ENCODE data around the gene DCXR.

The DCXR gene

DNA sequence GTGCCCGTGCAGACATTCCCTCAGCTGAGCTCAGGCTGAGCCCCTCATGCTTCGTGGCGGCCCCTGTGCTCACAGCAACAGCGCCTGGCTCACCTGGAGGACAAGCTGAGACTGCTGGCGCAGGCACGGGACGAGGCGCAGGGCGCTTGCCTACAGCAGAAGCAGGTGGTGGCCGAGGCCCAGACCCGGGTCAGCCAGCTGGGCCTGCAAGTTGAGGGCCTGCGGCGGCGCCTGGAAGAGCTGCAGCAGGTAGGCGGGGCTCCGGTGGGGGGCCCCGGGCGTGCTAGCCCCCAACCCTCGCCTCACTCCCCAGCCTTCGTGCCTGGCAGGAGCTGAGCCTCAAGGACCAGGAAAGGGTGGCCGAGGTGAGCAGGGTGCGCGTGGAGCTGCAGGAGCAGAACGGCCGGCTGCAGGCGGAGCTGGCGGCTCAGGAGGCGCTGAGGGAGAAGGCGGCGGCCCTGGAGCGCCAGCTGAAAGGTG is 7.5 kb downstream of the DCXR start:
- DNase-seq = no peak
- Histone ChIP-seq H3K18ac (ENCODE audit: low read depth in 1 of 2, low read length in 2 of 2) (no peak overlapping the region), H3K36me3 (ENCODE audit: control insufficient read depth in 1 of 2, insufficient read depth in 2 of 2, low read depth in 1 of 2, low read length in 2 of 2) (peaks cover 0 to 62% of the 10 kb centered on the region in 2 experiments), H2BK12ac (ENCODE audit: low read length in 2 of 2) (no peak overlapping the region), H3K9ac (ENCODE audit: low read length) (no peak overlapping the region), H2BK5ac (ENCODE audit: low read depth, low read length, poor library complexity, severe bottlenecking) (no peak overlapping the region), H2AFZ (ENCODE audit: low read depth, low read length) (no peak overlapping the region), H2AK5ac (ENCODE audit: low read length, severe bottlenecking) (no peak overlapping the region), H3K4me1 (ENCODE audit: control insufficient read depth, insufficient read depth, low read depth, low read length) (peaks cover 17% of the 10 kb centered on the region), H3K23ac (ENCODE audit: low read length in 2 of 2) (no peak overlapping the region), H3K4ac (ENCODE audit: low read depth in 1 of 2, low read length in 2 of 2) (no peak overlapping the region), H2BK15ac (ENCODE audit: low read depth, poor library complexity, severe bottlenecking) (no peak overlapping the region), H3K27me3 (ENCODE audit: control insufficient read depth in 1 of 2, insufficient read depth in 1 of 2, low read length in 2 of 2) (peaks cover 0 to 12% of the 10 kb centered on the region in 2 experiments), H3K4me2 (ENCODE audit: low read length, poor library complexity, severe bottlenecking) (no peak overlapping the region), H3K14ac (ENCODE audit: low read length in 2 of 2) (no peak overlapping the region), H3K9me3 (ENCODE audit: control insufficient read depth, low read length) (no peaks in the 10 kb centered on the region), H3K79me1 (replicated peaks; ENCODE audit: low read length, poor library complexity, severe bottlenecking) (peaks cover 8% of the 10 kb centered on the region), H3K27ac (ENCODE audit: low read length, poor library complexity, severe bottlenecking) (no peak overlapping the region), H4K8ac (ENCODE audit: low read length) (peak overlapping the region; percentile 61), H2BK120ac (ENCODE audit: low read depth, low read length) (no peak overlapping the region), H3K4me3 (ENCODE audit: insufficient read depth in 1 of 2, low read depth in 1 of 2, low read length in 2 of 2) (peak overlapping the region in 1 of 2 experiments; percentile 8), H4K91ac (ENCODE audit: low read length) (no peak overlapping the region)
- WGBS = 62% methylated on average over 29 of the region's 31 CpGs

DNA sequence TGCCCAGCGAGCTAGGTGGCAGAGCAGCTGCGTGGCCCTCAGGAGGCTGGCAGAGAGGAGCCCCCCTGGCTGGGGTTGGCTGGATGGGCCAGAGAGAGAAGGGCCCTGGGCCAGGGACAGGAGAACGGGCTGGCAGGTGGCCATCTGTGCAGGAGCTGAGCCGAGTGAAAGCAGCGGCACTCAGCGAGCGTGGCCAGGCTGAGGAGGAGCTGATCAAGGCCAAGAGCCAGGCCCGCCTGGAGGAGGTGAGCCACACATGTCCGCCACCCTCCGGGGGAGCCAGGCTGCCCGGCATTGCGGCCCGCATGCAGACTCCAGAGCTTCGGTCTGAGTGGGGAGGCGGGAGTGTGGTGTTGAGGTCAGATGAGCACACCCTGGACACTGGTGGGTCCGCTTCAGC is 8.1 kb downstream of the DCXR start:
- no peak overlapping the region for H3K14ac ChIP-seq (ENCODE audit: low read length in 2 of 2)
- peak overlapping the region; percentile 19 for H4K8ac ChIP-seq (ENCODE audit: low read length)
- H3K27ac ChIP-seq (ENCODE audit: low read length, poor library complexity, severe bottlenecking) = no peak overlapping the region
- no peak overlapping the region for H2AFZ ChIP-seq (ENCODE audit: low read depth, low read length)
- no peak overlapping the region for H3K4me3 ChIP-seq (ENCODE audit: insufficient read depth in 1 of 2, low read depth in 1 of 2, low read length in 2 of 2)
- H3K36me3 ChIP-seq (ENCODE audit: control insufficient read depth in 1 of 2, insufficient read depth in 2 of 2, low read depth in 1 of 2, low read length in 2 of 2) = peaks cover 0 to 61% of the 10 kb centered on the region in 2 experiments
- no peak overlapping the region for H2BK12ac ChIP-seq (ENCODE audit: low read length in 2 of 2)
- WGBS = 98% methylated on average over 16 of the region's 16 CpGs
- no peak overlapping the region for H3K9ac ChIP-seq (ENCODE audit: low read length)
- H2BK120ac ChIP-seq (ENCODE audit: low read depth, low read length) = no peak overlapping the region
- no peak overlapping the region for H3K4ac ChIP-seq (ENCODE audit: low read depth in 1 of 2, low read length in 2 of 2)
- H3K27me3 ChIP-seq (ENCODE audit: control insufficient read depth in 1 of 2, insufficient read depth in 1 of 2, low read length in 2 of 2) = peaks cover 0 to 12% of the 10 kb centered on the region in 2 experiments
- no peak overlapping the region for H3K18ac ChIP-seq (ENCODE audit: low read depth in 1 of 2, low read length in 2 of 2)
- no peak overlapping the region for H4K91ac ChIP-seq (ENCODE audit: low read length)
- no peak overlapping the region for H3K4me2 ChIP-seq (ENCODE audit: low read length, poor library complexity, severe bottlenecking)
- peaks cover 14% of the 10 kb centered on the region for H3K79me1 ChIP-seq (replicated peaks; ENCODE audit: low read length, poor library complexity, severe bottlenecking)
- H3K9me3 ChIP-seq (ENCODE audit: control insufficient read depth, low read length) = no peaks in the 10 kb centered on the region
- H2BK15ac ChIP-seq (ENCODE audit: low read depth, poor library complexity, severe bottlenecking) = no peak overlapping the region
- H2AK5ac ChIP-seq (ENCODE audit: low read length, severe bottlenecking) = no peak overlapping the region
- no peak overlapping the region for H2BK5ac ChIP-seq (ENCODE audit: low read depth, low read length, poor library complexity, severe bottlenecking)
- H3K23ac ChIP-seq (ENCODE audit: low read length in 2 of 2) = no peak overlapping the region
- DNase-seq = no peak
- H3K4me1 ChIP-seq (ENCODE audit: control insufficient read depth, insufficient read depth, low read depth, low read length) = peaks cover 19% of the 10 kb centered on the region

DNA sequence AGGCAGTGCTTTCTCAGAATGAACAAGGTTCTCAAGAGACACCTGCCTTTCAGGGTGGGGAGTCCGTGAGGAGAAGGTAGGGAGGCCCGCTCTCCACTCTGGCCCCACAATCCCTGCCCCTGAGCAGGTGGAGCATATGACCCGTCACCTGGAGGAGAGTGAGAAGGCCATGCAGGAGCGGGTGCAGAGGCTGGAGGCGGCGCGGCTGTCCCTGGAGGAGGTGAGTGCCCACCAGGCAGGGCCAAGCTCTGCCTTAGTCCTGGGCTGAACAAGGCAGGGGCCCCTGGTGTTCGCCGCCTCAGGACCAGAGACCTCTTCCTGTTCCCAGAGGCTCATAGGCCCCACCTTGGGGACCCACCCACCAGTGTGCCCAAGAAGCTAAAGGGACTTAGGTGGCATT is 8.5 kb downstream of the DCXR start:
- peaks cover 0 to 12% of the 10 kb centered on the region in 2 experiments for H3K27me3 ChIP-seq (ENCODE audit: control insufficient read depth in 1 of 2, insufficient read depth in 1 of 2, low read length in 2 of 2)
- H3K4me1 ChIP-seq (ENCODE audit: control insufficient read depth, insufficient read depth, low read depth, low read length) = peaks cover 22% of the 10 kb centered on the region
- H2BK15ac ChIP-seq (ENCODE audit: low read depth, poor library complexity, severe bottlenecking) = no peak overlapping the region
- H3K27ac ChIP-seq (ENCODE audit: low read length, poor library complexity, severe bottlenecking) = no peak overlapping the region
- H3K18ac ChIP-seq (ENCODE audit: low read depth in 1 of 2, low read length in 2 of 2) = no peak overlapping the region
- no peak overlapping the region for H2AFZ ChIP-seq (ENCODE audit: low read depth, low read length)
- H2BK12ac ChIP-seq (ENCODE audit: low read length in 2 of 2) = no peak overlapping the region
- no peak overlapping the region for H4K91ac ChIP-seq (ENCODE audit: low read length)
- no peak overlapping the region for H2BK5ac ChIP-seq (ENCODE audit: low read depth, low read length, poor library complexity, severe bottlenecking)
- no peak overlapping the region for H2AK5ac ChIP-seq (ENCODE audit: low read length, severe bottlenecking)
- DNase-seq = no peak
- H3K4me2 ChIP-seq (ENCODE audit: low read length, poor library complexity, severe bottlenecking) = no peak overlapping the region
- no peak overlapping the region for H3K4ac ChIP-seq (ENCODE audit: low read depth in 1 of 2, low read length in 2 of 2)
- no peak overlapping the region for H2BK120ac ChIP-seq (ENCODE audit: low read depth, low read length)
- H3K79me1 ChIP-seq (replicated peaks; ENCODE audit: low read length, poor library complexity, severe bottlenecking) = peaks cover 18% of the 10 kb centered on the region
- H3K14ac ChIP-seq (ENCODE audit: low read length in 2 of 2) = no peak overlapping the region
- H3K4me3 ChIP-seq (ENCODE audit: insufficient read depth in 1 of 2, low read depth in 1 of 2, low read length in 2 of 2) = no peak overlapping the region
- no peak overlapping the region for H4K8ac ChIP-seq (ENCODE audit: low read length)
- H3K23ac ChIP-seq (ENCODE audit: low read length in 2 of 2) = no peak overlapping the region
- H3K9ac ChIP-seq (ENCODE audit: low read length) = no peak overlapping the region
- H3K36me3 ChIP-seq (ENCODE audit: control insufficient read depth in 1 of 2, insufficient read depth in 2 of 2, low read depth in 1 of 2, low read length in 2 of 2) = peaks cover 0 to 58% of the 10 kb centered on the region in 2 experiments
- H3K9me3 ChIP-seq (ENCODE audit: control insufficient read depth, low read length) = no peaks in the 10 kb centered on the region
- WGBS = 95% methylated on average over 9 of the region's 9 CpGs

DNA sequence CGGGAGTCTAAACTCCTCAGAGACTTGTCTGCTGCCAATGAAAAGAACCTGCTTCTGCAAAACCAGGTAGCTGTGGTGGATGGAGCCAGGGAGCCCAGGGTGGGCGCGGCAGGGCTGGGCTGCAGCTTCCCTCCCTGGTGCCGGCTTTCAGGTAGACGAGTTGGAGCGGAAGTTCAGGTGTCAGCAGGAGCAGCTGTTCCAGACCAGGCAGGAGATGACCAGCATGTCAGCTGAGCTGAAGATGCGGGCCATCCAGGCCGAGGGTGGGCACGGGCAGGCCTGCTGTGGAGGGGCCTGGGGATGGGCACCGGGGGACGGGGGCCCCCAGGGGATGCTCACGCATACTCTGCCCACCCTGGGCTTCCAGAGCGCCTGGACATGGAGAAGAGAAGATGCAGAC is 9.3 kb downstream of the DCXR start:
- H2AFZ ChIP-seq (ENCODE audit: low read depth, low read length) = no peak overlapping the region
- no peak overlapping the region for H4K8ac ChIP-seq (ENCODE audit: low read length)
- peaks cover 0 to 54% of the 10 kb centered on the region in 2 experiments for H3K36me3 ChIP-seq (ENCODE audit: control insufficient read depth in 1 of 2, insufficient read depth in 2 of 2, low read depth in 1 of 2, low read length in 2 of 2)
- H3K4me3 ChIP-seq (ENCODE audit: insufficient read depth in 1 of 2, low read depth in 1 of 2, low read length in 2 of 2) = no peak overlapping the region
- H2BK15ac ChIP-seq (ENCODE audit: low read depth, poor library complexity, severe bottlenecking) = no peak overlapping the region
- no peak overlapping the region for H3K4ac ChIP-seq (ENCODE audit: low read depth in 1 of 2, low read length in 2 of 2)
- no peak overlapping the region for H3K27ac ChIP-seq (ENCODE audit: low read length, poor library complexity, severe bottlenecking)
- H3K23ac ChIP-seq (ENCODE audit: low read length in 2 of 2) = no peak overlapping the region
- H4K91ac ChIP-seq (ENCODE audit: low read length) = no peak overlapping the region
- WGBS = 99% methylated on average over 13 of the region's 13 CpGs
- H3K4me2 ChIP-seq (ENCODE audit: low read length, poor library complexity, severe bottlenecking) = no peak overlapping the region
- H3K27me3 ChIP-seq (ENCODE audit: control insufficient read depth in 1 of 2, insufficient read depth in 1 of 2, low read length in 2 of 2) = peaks cover 0 to 12% of the 10 kb centered on the region in 2 experiments
- H3K18ac ChIP-seq (ENCODE audit: low read depth in 1 of 2, low read length in 2 of 2) = no peak overlapping the region
- H3K4me1 ChIP-seq (ENCODE audit: control insufficient read depth, insufficient read depth, low read depth, low read length) = peaks cover 28% of the 10 kb centered on the region
- H3K79me1 ChIP-seq (replicated peaks; ENCODE audit: low read length, poor library complexity, severe bottlenecking) = peaks cover 20% of the 10 kb centered on the region
- no peak overlapping the region for H3K9ac ChIP-seq (ENCODE audit: low read length)
- H2BK120ac ChIP-seq (ENCODE audit: low read depth, low read length) = no peak overlapping the region
- H2BK5ac ChIP-seq (ENCODE audit: low read depth, low read length, poor library complexity, severe bottlenecking) = no peak overlapping the region
- DNase-seq = no peak
- no peak overlapping the region for H2BK12ac ChIP-seq (ENCODE audit: low read length in 2 of 2)
- no peak overlapping the region for H2AK5ac ChIP-seq (ENCODE audit: low read length, severe bottlenecking)
- no peak overlapping the region for H3K14ac ChIP-seq (ENCODE audit: low read length in 2 of 2)
- no peaks in the 10 kb centered on the region for H3K9me3 ChIP-seq (ENCODE audit: control insufficient read depth, low read length)

Data from mesenchymal stem cell (in vitro differentiated cells and primary cell).